Measurements from ENCODE around the gene ABCA4.

Gene ABCA4

GRCh38 chr1:94031591-94031990 is 89.4 kb downstream of the ABCA4 start:
- no peak for DNase-seq
- no peaks in the 10 kb centered on the region for H3K27me3 ChIP-seq (replicated peaks)
- TF ChIP-seq CTCF (IDR thresholded peaks at IDR 0.05; ENCODE audit: low read depth, low read length, missing control alignments), result no peak
- in situ Hi-C loops (cut with HindIII; ENCODE audit: low pct_ligation_motif_present, low sequenced_read_pairs), result loop anchor here (10.0 kb wide), 1 partner anchor 303 kb away; no protein-coding TSS in a partner anchor
- no peaks in the 10 kb centered on the region for H3K36me3 ChIP-seq (replicated peaks)
- no peak overlapping the region for H3K27ac ChIP-seq
- H3K4me3 ChIP-seq (ENCODE audit: low read depth, low read length), result no peak overlapping the region

- no peak for TF ChIP-seq CTCF (IDR thresholded peaks at IDR 0.05; ENCODE audit: low read depth, low read length, missing control alignments)
- in situ Hi-C loops (cut with HindIII; ENCODE audit: low pct_ligation_motif_present, low sequenced_read_pairs), result loop anchor here (10.0 kb wide), 1 partner anchor 304 kb away; no protein-coding TSS in a partner anchor
Measured at GRCh38 chr1:94031154-94031553, 89.8 kb downstream of the ABCA4 start.

GRCh38 chr1:94029130-94029993 is 91.6 kb downstream of the ABCA4 start:
- DNase-seq, result no peak
- H3K27ac ChIP-seq, result no peak overlapping the region
- in situ Hi-C loops (cut with HindIII; ENCODE audit: low pct_ligation_motif_present, low sequenced_read_pairs), result no loop called here
- no peaks in the 10 kb centered on the region for H3K27me3 ChIP-seq (replicated peaks)
- no peaks in the 10 kb centered on the region for H3K36me3 ChIP-seq (replicated peaks)
- TF ChIP-seq CTCF (IDR thresholded peaks at IDR 0.05; ENCODE audit: low read depth, low read length, missing control alignments), result no peak
- H3K4me3 ChIP-seq (ENCODE audit: low read depth, low read length), result no peak overlapping the region

More at GRCh38 chr1:94031154-94031553, 89.8 kb downstream of the ABCA4 start:
- Histone ChIP-seq H3K27me3 (replicated peaks) (no peaks in the 10 kb centered on the region), H3K4me3 (ENCODE audit: low read depth, low read length) (no peak overlapping the region), H3K36me3 (replicated peaks) (no peaks in the 10 kb centered on the region), H3K27ac (no peak overlapping the region)
- no peak for DNase-seq

GRCh38 chr1:94027721-94028515 is 93.0 kb downstream of the ABCA4 start:
- TF ChIP-seq CTCF (IDR thresholded peaks at IDR 0.05; ENCODE audit: low read depth, low read length, missing control alignments), result no peak
- Histone ChIP-seq H3K4me3 (ENCODE audit: low read depth, low read length) (no peak overlapping the region), H3K27me3 (replicated peaks) (no peaks in the 10 kb centered on the region), H3K27ac (no peak overlapping the region), H3K36me3 (replicated peaks) (no peaks in the 10 kb centered on the region)
- no peak for DNase-seq
- in situ Hi-C loops (cut with HindIII; ENCODE audit: low pct_ligation_motif_present, low sequenced_read_pairs), result no loop called here

- in situ Hi-C loops (cut with HindIII; ENCODE audit: low pct_ligation_motif_present, low sequenced_read_pairs), result no loop called here
- Histone ChIP-seq H3K27ac (no peak overlapping the region), H3K27me3 (replicated peaks) (no peaks in the 10 kb centered on the region), H3K36me3 (replicated peaks) (no peaks in the 10 kb centered on the region), H3K4me3 (ENCODE audit: low read depth, low read length) (no peak overlapping the region)
- TF ChIP-seq CTCF (IDR thresholded peaks at IDR 0.05; ENCODE audit: low read depth, low read length, missing control alignments), result no peak
- no peak for DNase-seq
Measured at GRCh38 chr1:94026619-94027380, 94.1 kb downstream of the ABCA4 start.
